HL-60/S4 treated with phorbol 12-myristate 13-acetate at 8.2 ng/mL for 4 days and 3 days (cell line): ENCODE data around the gene DPP6.

Experiments used
- in situ Hi-C: fragments of 300-500 bp; cut with MboI; formaldehyde crosslinking; loops from 2 replicates; pipeline ENCODE4 v1.15.0; 2022; ENCODE audit warnings: low sequenced_read_pairs

Gene DPP6

GRCh38 chr7:154684666-154685563 is 632.7 kb downstream of the DPP6 start:
- in situ Hi-C loops = no loop called here

DNA sequence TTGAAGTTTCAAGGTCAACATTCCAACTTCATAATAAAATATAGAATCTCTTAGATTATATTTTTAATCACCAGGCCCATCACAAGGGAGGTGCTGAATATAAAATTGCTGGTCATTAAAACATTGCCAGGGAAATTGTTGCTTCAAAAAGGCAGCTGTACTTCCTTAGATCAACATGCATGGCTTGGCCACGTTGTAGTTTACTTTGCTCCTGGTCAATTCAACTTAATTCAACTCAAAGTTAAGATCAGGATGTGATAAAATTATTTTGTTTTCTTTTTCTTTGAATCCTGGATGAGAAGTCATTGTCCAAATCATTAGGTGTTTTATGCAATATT is 633.3 kb downstream of the DPP6 start:
- in situ Hi-C loops = no loop called here

DNA sequence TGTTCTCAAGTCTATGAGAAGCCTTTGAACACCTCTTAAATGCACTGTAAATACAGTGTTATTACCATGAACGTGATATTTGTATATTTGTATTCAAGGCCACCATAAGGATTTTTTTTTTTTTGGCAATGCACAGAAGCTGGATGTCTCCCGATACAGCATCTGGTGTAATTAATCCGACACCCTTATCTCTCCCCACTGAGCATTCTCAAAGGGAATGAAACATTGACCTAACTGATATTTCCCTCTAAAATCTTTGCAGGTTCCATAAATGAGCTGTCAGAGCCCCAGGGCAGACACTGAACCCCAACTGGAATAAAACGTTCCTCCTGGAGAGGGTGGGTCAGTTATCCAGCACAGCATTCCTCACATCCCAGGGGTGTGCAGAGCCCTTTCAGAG is 634.1 kb downstream of the DPP6 start:
- in situ Hi-C loops = no loop called here

- in situ Hi-C loops = no loop called here
Observed at GRCh38 chr7:154688952-154689351, 636.8 kb downstream of the DPP6 start.

DNA sequence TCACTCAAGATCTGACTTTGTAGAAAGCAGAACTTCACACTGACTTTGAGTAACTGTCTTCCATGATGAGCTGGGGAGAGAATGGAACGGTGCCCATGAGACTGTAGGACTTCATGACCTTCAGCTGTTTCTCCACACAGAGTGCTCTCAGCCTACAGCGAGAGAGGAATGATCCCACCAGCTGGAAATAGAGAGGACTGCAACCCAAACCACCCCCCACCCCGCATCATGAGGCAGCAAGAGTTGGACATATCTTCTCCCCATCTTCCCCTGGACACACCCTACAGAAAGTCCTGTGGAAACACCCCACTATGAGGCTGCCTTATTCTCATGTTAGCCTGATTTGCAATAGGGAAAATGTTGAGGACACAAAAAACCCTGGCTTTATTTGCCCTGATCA is 638.2 kb downstream of the DPP6 start:
- in situ Hi-C loops = no loop called here

- in situ Hi-C loops = no loop called here
Observed at GRCh38 chr7:154693661-154694060, 641.5 kb downstream of the DPP6 start.

GRCh38 chr7:154695836-154696235 is 643.6 kb downstream of the DPP6 start:
- in situ Hi-C loops = no loop called here

DNA sequence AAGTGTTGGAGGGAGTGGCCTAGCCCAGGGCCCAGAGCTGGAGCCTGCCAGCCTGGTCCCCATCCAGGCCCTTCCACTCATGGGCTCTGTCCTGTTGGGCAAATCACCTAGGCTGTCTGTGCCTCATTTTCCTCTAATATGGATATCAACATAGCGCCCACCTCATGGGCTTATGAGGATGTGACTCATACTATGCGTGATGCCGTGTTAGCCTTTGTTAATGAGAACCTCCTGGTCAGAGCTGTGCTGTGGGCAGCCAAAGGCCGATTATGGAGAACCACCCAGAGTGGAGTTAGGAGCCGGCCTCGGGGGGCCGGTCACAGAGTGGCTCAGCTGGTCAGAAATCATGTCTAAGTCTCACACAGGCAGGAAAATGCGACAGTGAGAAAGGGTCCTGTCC is 644.4 kb downstream of the DPP6 start:
- in situ Hi-C loops = no loop called here

DNA sequence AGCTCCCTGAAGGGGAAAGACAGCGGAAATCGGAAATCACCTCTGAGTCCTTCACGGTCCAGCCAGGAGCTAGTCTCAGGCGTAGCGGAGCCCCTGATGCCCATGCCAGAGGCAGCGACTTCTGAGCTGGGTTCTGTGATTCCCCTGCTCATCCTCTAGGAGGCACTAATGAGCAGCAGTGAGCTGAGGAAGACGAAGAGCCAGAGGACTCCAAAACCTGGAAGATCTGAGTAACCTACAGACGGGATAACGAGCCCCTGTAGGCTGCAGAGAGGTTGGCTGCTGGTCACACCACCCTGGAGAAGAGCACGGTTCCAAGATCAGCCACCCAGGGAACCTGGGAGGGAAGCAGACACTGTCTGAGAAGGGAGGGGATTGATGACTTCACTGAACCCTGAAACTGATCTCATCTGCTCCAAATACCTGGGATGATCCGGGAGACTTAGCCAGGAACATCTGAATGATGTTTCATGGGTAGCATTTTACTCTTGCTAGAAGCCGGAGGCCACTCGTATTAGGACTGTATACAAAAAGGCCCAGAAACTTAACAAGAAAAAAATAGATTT is 646.6 kb downstream of the DPP6 start:
- in situ Hi-C loops = no loop called here

DNA sequence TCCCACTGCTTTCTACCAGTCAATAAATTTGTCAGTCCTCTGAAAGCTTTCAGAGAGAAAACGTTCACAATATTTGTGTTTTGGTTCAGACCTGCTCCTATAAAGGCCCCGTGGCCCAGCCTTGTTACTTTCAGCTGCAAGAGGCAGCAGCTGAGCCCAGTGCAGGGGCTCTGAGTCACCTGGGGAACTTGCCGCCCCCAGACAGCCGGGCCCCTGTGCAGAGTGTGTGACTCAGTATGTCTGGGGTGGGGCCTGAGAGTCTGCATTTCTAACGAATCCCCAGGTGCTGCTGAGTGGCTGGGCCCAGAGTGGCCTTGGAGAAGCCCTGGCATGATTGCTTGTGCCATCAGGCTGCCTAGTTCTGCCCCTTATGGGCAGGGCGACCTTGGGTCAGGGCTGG is 647.2 kb downstream of the DPP6 start:
- in situ Hi-C loops = no loop called here

DNA sequence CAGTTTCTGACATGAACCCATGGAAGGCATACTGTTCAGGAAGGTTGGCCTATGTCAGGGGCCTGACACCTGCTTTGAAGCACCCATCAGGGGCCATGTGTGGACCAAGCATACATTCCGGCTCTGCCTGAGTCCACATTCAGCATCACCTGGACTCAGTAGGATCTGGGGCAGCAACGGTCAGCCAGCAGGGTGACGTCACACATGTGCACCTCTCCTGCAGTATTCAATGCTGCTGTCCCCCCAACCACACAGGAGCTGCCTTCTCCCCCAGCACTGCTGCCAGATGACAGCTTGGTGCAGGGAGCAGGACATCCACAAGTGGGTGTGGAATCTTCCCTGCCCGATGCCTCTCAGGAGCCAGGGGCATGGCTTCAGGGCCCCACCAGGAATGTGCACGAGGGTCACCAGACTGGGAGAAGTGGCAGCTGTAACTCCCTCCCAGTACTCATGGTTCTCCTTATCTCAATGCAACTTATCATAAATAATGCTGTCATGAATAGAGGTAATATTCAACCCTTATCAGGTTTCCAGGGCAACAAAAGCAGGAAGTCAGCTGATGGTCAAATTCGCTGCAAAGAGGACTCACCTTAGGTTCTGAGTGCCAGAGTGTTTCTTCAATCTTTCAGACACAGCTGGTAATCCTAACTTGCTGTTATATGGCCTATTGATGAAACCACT is 657.8 kb downstream of the DPP6 start:
- in situ Hi-C loops = no loop called here

DNA sequence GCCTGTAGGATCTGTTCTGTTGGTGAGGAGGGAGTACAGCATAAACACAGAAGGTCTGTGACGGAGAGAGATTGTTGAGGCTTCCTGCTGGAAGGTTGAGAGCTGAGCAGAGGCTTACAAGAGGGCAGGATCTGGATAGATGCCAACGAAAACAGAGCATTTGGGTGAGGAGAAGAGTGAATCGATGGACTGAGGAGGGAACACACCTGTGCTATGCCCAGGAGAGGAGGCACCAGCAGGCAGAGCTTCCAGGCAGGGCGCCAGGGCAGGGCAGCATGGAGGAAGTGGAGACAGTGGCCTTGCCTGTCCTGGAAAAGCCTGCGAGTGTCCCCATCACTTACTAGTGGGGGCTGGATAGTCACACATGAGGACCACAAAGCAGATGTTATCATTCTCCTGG is 667.8 kb downstream of the DPP6 start:
- in situ Hi-C loops = no loop called here

DNA sequence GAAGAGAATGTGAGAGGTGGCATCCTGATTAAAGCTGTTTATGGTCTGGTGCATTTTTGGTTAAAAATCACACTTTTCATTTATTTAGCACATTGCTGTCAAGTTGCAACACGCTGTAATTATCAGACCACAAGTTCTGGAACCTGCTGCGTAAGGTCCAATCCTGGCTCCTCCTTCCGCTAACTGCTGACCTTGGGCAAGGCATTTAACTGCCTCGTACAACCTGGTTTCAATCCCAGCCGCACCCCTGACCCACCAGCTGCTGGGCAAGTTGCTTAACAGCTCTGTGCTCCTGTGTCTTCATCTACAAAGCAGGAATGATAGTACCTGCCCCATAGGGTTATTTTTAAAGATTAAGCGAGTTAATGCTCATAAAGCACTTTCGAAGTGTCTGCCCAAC is 668.9 kb downstream of the DPP6 start:
- in situ Hi-C loops = no loop called here

GRCh38 chr7:154726368-154726767 is 674.2 kb downstream of the DPP6 start:
- in situ Hi-C loops = no loop called here

- in situ Hi-C loops = no loop called here
Observed at GRCh38 chr7:154729056-154729455, 676.9 kb downstream of the DPP6 start.

GRCh38 chr7:154735766-154736165 is 683.6 kb downstream of the DPP6 start:
- in situ Hi-C loops = no loop called here

GRCh38 chr7:154736389-154736788 is 684.2 kb downstream of the DPP6 start:
- in situ Hi-C loops = no loop called here

DNA sequence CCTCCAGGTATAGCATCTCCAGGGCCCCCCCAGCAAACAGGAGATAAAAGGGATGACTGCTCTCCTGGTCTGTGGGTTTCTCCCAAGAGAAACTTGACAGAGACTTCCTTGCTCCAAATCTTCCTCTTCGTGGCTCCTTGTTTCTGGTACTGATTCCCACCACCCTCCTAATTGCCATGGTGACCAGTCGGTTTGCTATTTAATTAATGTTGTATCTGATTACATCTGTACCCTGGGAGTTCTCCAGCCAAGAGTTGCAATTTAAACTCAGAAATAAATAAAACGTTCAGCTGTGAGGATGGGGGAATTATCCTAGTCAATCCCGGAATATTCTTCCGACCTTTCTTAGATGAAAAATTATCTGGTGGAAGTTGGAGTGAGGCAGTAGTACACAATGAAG is 686.0 kb downstream of the DPP6 start:
- in situ Hi-C loops = no loop called here

- in situ Hi-C loops = no loop called here
Observed at GRCh38 chr7:154741131-154741530, 688.9 kb downstream of the DPP6 start.

DNA sequence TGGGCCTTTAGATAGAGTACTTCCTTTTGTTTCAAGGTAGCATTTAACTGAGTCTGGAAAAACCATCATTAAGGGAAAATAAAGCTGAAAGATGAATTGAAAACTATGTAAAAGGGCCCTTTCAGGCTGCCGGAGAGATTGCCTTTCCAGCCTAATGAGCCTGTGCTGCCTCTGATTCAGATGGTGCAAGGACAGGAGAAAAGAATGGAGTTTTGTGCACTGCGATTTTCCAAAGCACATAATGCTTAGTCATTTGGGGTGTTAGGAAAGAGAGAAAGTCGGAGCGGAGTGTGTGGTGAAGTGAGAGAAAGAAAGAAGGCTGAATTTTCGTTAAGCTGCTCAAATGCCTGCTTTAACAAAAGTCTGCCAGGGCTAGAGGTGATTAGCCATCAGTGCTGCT is 691.0 kb downstream of the DPP6 start:
- in situ Hi-C loops = no loop called here

GRCh38 chr7:154744256-154744860 is 692.2 kb downstream of the DPP6 start:
- in situ Hi-C loops = no loop called here

DNA sequence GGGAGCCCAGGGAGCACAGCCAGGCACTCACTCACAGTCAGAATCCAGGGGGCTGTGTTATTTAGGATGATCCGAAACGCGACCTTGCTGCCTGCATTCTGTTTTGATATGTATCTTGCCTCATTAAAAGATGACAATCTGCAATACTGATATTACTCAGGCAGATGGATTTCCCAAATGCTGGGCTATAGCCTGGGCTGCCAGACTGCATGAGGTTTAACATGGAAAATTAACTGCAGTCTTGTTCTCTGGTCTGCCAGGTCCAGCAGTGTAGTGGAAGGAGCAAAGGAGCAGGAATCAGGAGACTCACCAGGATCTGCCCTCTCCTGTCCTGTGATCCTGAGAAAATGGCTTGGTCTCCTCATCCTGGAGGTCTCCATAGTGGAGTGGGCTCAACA is 692.7 kb downstream of the DPP6 start:
- in situ Hi-C loops = no loop called here
